Loucy (cell line): ENCODE data around the gene EFCAB5.

ENCODE experiments used
- CTCF ChIP-seq: fragments of 200-600 bp; sonication (generic); conservative IDR thresholded peaks from 2 replicates; pipeline ENCODE4 v1.5.1; 2014; ENCODE audit warnings: mild to moderate bottlenecking, antibody characterized with exemption, low read length
- EZH2phosphoT487 ChIP-seq: fragments of 200-600 bp; IDR thresholded peaks from 2 replicates; pipeline ENCODE4 v1.6.1; 2018; ENCODE audit warnings: antibody characterized with exemption, mild to moderate bottlenecking, moderate library complexity, borderline replicate concordance

- no peak for TF ChIP-seq CTCF
- TF ChIP-seq EZH2phosphoT487 = no peak
These were observed 206.9 kb downstream of the EFCAB5 start for GRCh38 chr17:30148376-30148775.
